KBM-7 (cell line): ENCODE data around the gene OR2G3.
A peak's percentile ranks its signal among the peaks of the same experiment; 100 is the strongest.

Experiments
- DNase-seq: peaks from one replicate; pipeline ENCODE4 v3.0.0-alpha.2; 2015
- in situ Hi-C: fragments of 300-500 bp; cut with MboI; formaldehyde crosslinking; loops from 2 replicates; pipeline ENCODE4 v1.14.3; 2020; ENCODE audit warnings: low sequenced_read_pairs, low pct_unique_long_range_greater_than_20kb, mixed read lengths

OR2G3 gene

DNA sequence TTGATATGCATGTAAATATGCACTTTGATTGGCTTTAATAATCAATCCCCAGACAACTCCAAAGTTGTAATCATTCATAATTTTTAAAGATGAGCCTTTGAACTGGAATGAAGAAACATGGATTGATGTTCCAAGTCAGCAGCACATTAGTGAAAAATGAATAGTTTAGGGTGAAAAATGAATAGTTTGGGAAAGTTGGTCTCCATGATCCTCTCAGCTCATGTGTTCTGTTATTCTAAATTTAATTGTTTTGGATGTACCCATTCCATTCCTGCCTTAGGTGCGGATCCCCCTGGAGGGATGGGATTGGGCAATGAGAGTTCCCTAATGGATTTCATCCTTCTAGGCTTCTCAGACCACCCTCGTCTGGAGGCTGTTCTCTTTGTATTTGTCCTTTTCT is at the start of gene OR2G3:
TSS of gene OR2G3 (plus strand) at position 301 of the 400 bp plus-strand sequence. CDS start at position 301, 0 bp downstream.
- in situ Hi-C loops: no loop called here
- DNase-seq: no peak

DNA sequence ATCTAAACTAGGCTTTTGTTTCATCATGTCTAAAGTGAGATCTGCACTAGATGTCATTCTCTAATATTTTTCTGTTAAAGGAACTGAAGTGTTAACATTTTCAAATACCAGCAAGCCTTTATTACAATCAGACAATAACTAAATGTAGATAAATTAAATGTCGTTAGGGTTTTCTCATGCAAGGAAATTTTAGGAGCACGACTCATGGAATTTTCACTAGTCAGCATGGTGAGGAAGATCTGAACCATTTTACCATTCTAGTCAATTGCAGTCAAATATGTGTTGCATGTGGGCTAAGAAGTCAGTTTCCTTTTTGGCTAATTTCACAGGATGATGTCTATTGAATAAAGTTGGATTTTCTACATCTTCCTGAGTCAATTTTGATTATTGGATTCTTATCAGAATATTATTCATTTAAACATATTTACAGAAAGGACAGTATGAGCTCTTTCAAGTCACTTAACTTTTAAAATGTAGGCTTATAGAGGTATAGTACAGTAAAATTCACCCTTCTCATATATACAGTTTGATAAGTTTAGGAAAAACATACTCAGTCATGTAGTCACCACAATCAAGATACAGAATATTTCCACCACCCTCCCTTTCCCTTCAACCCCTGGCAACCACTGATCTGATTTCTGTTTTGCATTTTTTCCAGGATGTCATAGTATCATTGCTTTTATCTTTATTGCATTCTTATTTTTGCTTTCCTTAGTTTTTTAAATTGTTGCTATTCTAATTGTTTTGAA is 47.3 kb upstream of the OR2G3 start:
- no peak for DNase-seq
- in situ Hi-C loops: no loop called here

DNA sequence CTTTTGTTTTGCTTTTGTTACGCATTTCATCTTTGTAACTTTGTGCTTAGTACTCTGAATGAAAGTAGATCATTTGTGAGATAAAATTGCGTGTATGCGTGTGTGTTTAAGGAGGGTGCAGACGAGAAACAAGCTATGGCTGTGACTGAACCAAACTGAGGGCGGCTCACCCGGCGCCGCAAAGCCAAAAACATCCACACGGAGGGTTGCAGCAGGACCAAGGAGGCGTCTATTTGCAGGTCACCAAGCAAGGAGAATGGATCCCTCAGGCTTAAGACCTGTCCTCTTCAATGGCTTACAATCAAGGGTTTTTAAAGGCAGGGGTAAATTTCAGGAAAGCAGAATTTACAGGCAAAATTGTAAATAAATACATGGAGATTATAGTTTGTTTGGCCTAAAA is 43.7 kb upstream of the OR2G3 start:
- in situ Hi-C loops: no loop called here

DNA sequence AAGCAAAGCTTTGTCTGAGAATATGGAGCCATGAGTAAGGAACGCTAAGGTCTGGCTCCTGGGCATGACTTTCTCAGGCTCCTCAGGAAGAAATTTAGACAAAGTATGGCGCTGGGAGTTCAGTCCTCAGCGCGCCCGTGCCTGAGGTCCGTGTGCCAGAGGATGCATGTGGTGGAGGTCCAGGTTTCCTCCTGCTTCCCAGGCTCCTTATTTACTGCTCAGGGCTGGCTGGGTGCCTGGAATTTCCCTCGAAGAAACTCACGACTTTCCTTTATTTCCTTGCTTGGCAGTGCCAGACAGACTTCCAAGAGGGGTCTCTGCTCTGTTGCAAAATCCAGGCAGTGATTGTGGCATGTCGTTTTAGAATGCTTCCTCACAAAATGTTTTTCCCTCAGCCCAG is 43.2 kb upstream of the OR2G3 start:
- in situ Hi-C loops: no loop called here
- no peak for DNase-seq

More for the DNA sequence above, 43.7 kb upstream of the OR2G3 start:
- DNase-seq: no peak

DNA sequence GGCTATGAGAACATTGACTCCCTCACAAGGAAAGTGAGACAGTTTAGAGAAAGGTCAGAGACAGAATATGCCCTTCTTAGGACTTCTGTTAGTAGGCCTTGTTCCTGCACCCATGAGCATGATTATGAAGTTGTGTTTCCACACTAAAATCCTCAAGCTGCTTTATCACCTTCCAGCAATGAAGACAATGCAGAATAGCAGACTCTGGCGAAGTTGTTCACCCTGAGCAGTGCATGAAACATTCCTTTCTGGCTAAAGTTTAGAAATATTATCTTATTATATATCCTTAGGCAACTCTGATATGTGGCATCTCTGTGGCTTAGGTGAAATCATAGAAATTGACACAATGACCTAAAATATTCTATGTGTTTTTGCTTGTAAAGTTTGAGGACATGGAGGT is 31.1 kb upstream of the OR2G3 start:
- in situ Hi-C loops: no loop called here
- no peak for DNase-seq

DNA sequence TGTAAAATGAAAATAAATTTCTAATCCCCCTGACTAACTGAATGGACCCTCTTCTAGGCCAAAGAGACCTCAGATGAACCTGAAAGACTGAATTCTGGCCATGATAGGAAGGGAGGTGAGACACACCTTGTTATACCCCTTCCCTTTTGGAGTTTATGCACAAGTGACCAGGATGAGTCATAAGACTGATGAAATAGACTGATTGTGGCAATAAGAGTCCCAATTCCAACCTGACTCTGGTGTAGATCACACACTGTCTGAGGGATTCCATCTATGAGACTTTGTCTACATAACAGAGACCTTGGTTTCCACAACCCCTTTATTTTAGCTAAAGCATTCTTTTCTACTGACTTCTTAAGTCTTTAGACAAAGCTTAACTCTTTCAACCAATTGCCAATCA is 30.7 kb upstream of the OR2G3 start:
- DNase-seq: no peak
- in situ Hi-C loops: no loop called here

DNA sequence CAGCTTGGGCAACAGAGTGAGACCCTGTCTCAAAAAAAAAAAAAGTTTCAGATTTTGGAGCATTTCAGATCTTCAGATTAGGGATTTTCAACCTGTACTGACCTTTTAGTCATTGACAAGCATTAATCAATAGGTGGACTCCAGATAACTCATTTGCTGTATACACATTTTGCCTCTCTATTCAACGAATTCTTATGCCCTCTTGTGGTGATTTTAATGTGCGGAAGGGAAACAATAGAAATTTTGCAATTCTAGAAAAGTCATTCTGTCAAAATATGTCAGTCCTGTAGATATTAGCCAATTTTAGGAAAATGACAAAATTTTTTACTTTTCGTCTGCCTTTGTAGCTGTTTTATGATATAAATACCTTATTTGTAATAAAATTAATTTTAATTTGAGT is 28.9 kb upstream of the OR2G3 start:
- in situ Hi-C loops: no loop called here
- peak; percentile 60 for DNase-seq

DNA sequence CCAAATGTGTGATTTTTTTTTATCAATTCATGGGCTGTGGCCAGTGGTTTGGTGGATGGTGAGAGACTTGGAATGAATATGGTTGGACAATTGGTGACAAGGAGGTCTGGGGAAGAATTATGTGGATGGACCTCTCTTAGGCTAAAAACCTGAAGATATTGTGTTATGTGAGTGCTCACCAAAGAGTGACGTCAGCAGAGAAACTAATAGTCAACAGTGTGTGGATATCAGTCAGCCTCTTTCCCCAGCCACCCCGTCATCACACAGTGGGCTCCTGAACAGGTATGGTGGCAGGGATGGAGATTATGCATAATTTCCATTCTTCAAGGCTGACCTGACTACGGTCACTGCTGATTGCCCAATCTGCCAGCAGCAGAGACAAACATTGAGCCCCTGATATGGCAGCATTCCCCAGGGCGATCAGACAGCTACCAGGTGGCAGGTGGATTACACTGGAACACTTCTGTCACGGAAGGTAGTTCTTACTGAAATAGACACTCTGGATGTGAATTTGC is 26.4 kb upstream of the OR2G3 start:
- in situ Hi-C loops: no loop called here
- no peak for DNase-seq

DNA sequence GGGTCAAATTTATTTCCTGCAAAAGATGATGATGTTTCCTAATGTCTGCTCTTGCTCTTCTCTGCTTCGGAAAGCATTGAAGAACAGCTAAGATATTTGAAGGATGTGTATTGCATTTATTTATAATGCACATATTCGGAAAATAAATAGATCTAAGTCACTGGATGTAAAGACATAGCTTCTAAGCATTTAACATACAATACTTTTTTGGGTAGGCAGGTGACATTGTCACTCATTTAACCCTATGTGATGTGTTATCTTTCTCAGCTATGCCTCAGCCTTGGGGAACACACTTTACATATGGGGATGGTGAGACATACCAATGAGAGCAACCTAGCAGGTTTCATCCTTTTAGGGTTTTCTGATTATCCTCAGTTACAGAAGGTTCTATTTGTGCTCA is 17.3 kb upstream of the OR2G3 start, which contains the start of gene OR2G2:
TSS of gene OR2G2 (plus strand) at position 301 of the 400 bp plus-strand sequence. CDS start at position 301, 0 bp downstream.
- DNase-seq: no peak
- in situ Hi-C loops: no loop called here

DNA sequence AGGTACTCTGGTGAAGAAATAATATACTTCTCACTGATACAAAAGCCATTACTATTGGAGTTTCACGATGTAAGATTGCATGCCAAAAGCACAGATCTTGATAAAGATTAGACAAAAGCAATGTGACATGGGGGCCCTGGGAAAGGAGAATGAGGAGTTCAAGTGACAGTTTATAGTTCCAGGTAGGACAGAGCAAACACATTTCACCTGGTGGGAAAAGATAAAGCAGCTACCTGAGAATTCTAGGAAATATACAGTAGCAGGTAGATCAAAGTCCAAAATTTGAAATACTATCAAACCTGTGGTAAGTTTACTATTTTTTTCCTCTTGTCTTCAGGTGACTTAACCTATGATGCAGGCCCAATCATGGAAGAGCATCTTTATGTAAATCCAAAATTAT is 8.0 kb downstream of the OR2G3 start:
- no peak for DNase-seq
- in situ Hi-C loops: no loop called here

DNA sequence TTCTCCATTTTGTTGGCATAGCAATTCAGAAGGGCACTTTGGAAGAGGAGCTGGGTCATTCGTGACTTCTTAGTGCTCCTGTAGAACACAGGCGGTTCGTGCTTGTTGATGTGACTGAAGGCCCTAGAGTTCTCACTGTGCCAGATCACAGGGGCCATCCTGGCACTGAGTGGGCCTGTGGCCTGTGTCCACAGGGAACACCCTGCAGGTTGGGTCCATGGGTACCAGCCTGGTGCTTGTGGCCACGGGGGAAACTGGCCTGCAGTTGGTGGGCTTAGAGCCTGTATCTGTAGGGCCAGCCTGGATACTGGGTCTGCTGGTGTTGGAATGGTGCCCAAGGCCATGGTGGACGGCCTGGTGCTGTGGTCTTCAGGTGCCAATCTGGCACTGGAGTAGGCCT is 9.2 kb downstream of the OR2G3 start:
- in situ Hi-C loops: no loop called here
- DNase-seq: no peak

DNA sequence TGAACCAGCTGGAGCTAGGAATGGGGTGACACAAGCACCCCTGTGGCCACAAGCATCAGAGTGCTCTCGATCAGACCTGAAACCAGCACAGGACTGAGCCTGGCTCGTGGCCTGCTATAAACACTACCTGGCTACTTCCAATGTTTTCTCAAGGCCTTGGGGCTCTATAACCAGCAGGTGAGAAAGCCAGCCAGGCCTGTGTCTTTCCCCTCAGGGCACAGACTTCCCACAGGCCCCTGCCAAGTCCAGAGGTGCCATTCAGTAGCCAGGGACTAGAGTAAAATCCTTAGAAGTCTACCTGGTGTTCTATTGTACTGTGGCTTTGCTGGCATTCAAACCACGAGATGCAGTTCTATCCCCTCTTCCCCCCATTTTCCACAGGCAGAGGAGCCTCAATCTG is 22.6 kb downstream of the OR2G3 start:
- in situ Hi-C loops: no loop called here
- no peak for DNase-seq

DNA sequence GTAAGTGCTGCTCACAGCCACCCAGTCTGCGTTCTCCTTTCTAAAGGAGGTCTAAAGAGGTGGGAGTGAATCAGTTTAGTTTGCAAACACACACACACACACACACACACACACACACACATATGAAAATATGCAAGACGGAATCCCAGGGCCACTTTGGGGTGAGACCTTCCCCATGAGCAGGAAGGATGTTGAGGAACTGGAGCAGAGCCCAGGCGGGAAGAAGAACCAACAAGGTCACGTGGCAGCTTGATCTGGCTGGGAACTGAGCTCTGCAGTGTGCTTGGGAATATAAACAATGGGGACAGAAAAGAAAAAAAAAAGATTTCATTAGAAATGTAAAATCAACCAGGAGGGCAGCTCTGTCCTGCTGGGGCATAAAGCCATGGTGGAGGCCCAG is 32.6 kb downstream of the OR2G3 start:
- DNase-seq: no peak
- in situ Hi-C loops: no loop called here

DNA sequence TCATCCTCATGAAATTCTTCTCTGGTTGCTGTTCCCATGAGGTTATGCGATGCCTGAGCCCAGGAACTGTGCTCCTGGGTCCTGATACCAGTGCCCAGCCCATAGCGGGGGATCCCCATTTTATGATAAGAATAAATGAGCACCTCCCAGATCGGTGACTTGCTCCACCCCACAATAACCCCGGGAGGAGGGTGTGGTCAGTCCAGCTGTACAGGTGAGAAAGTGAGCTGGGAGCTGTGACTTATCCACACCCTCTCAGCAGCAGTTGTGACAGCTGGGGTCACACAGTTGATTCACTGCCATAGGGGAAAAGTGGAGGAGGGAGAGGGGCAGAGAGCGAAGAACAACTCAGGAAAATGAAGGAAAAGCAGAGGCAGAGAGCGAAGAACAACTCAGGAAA is 33.4 kb downstream of the OR2G3 start:
- in situ Hi-C loops: no loop called here
- no peak for DNase-seq

DNA sequence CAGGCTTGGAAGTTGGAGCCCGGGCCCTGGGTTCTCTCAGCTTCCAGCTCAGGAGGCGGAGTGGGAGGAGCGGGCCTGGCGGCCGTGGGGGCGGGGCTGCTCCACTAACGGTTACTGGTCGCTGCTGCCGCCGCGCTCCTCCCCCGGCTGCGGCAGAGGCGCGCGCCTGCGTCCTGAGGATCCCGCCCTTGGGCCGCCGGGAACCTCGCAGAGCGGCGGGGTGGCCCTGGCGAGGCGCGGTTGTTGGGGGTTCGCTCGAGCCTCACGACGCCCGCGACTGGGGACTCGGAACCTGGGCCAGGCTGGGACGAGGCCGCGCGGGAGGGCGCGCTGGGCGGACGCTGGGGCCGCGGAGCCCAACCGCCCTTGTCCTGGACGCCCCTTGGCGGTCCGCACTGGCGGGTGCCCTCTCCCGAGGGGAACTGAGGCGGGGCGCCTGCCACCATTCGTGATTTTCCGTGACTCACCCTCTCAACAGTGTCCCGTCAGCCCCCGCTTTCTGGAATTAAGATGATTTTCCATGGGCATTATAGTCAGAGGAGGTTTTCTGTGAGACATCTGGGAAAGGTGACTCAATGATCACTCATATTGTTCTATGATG is 34.1 kb downstream of the OR2G3 start:
- in situ Hi-C loops: no loop called here
- no peak for DNase-seq

DNA sequence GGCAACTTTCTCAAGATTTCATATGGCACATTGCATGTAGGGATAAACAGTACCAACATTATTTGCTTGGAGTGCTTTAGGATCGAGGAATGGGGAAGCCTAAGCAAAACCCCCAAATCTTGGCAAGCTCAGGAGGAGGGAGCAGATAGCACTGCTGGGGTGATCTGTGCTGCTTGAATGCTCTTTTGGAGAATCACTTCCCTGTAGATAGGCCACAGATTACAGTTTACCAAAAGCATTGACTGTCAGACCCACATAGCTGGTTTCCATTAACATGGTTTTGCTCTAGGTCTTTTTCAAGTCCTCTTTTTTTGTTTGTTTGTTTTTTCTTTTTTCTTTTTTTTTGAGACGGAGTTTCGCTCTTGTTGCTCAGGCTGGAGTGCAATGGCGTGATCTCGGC is 37.4 kb downstream of the OR2G3 start:
- no peak for DNase-seq
- in situ Hi-C loops: no loop called here

DNA sequence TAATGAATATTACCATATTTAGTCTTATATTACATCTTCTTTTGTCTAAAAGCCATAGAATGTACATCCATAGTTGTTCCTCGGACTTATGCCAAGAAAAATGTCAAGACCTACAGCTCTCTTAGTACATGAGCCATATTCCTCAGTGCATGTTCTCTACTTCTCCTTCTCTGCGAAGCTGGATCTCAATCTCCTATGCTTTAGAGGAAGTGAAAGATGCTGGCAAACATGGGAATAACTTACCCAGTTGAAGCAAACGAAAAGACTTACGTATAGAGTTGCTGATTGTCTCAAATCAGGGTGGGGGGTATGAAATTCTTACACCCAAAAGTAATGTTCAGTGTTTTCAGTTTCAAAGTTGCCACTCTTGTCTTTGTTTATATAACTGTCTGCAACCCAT is 41.5 kb downstream of the OR2G3 start:
- no peak for DNase-seq
- in situ Hi-C loops: no loop called here

DNA sequence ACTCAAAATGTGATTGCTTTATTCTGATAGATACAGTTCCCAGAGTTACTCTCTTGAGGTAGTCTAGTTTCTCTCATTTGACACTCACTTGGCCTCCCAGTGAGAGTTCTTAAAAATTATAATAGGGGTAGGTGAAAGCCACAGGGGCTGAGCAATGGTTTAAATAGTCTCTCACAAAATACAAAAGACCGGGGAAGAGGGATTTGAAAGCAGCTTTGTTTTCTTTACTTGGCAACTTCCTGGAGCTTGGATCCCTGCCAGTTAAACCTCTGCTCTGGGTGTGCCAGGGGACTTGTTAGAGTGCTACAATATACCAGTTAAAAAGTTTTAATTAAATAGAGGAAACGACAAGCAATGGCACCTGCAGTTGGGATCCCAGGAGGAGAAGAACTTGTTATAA is 42.5 kb downstream of the OR2G3 start:
- DNase-seq: no peak
- in situ Hi-C loops: no loop called here

DNA sequence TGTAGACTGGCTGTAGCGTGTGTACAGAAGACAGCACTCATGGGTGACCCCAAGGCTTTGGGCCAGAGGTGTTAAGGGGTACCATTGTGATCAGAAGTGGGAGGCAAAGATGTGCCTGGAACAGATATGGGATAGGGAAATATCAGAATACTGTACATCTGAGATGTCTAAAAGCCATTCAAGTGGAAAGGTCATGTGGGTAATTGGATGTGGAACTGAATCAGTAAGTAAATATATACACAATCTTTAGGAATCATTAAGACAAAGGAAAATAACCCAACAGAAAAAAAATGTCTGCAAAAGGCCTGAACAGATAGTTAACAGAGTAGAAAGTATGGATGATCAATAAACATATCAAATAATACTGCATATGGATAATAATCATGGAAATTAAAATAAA is 47.7 kb downstream of the OR2G3 start:
- no peak for DNase-seq
- in situ Hi-C loops: no loop called here
